HG02642 (cell line): ENCODE measurements around the gene HIF1A.

Experiments
- ATAC-seq: cut with Tn5 transposase; IDR thresholded peaks from one replicate; pipeline ENCODE4 v1.9.1; 2021; ENCODE audit warnings: mild to moderate bottlenecking; ENCODE audit not compliant: unreplicated experiment, poor library complexity

The HIF1A gene

DNA sequence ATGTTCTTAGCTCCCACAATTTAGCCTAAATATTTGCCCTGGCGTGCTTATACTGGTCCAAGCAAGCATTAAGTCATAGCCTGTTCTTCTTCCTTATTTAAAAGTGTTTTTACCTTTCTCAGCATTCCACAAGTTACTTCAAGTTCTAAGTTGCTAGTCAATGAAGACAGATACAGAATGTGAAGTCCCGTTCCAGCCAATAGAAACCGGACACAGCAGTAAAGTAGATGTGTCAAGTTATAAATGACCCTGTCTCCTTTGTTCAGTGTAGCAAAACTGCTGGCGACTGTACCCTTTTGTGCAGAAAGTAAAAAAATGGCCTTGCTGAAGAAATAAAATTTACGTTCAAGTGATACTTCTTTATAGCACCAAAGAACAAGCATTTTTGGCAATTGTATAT is 70.8 kb downstream of the HIF1A start:
- ATAC-seq: no peak

DNA sequence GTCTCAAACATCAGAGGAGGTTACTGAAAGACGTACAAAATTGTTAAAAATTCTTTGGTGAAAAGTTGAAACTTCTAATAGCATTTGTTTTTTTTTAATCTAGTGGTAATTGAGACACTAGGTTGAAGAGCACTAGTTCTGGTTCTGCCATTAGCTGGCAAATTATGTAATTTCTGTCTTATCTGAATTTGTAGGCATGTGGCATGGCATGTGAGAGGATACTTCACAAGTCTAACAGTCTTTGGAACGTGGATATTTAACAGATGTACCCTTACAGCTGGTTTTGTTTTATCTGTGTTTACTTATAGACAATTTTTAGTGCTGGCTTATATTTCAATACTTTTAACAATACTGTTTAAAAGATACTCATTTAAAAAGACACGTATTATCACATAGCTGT is 72.9 kb downstream of the HIF1A start:
- no peak for ATAC-seq

DNA sequence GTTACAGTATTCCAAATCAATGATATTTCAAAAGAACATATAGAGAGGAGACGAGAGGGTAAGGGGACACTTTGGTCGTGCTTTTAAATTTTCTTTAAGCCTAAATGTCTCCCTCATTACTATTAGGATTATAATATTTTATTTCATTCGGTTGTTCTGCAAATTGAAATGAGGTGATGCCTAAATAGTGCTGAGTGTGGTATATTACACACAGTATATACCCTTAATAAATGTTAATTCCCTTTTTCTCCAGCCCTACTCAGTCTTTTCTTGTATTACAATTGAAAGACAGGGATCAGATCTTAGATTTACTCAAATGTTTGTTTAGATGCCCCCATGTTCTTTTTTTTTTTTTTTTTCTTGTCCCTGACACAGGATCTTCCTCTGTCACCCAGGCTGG is 74.6 kb downstream of the HIF1A start:
- no peak for ATAC-seq

DNA sequence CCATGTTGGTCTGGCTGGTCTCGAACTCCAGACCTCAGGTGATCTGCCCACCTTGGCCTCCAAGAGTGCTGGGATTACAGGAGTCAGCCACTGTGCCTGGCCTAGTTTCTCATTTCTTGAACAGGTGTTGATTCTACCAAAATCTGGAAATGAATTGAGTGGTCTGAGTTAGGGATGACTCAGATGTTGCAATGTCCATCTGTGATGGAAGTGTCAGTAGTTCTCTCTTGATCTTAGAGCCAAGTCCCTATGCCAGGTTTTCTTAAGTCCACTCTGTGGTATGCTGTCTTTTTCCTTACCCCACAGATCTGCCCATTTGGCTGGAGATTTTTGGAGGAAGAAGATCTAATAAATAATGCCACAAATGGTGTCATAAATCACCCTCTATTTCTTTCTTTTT is 79.5 kb downstream of the HIF1A start:
- no peak for ATAC-seq

DNA sequence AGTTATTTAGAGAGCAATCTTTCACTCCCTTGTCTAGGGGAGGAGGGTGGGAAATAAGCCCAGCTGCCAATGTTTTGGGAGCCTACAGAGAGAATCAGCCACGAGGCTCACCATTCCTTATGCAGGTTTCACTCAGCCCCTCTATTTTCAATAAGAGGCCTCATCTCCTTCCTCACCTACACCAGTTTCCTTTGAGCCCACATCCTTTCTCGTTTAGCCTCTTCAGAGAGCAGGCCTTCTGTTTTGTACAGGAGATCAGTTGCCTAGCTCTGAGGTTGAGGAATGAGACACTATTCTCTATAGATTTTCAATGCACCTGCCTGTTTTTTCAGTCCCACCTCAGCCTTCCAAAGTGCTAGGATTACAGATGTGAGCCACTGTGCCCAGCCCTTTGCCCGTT is 84.8 kb downstream of the HIF1A start:
- no peak for ATAC-seq

DNA sequence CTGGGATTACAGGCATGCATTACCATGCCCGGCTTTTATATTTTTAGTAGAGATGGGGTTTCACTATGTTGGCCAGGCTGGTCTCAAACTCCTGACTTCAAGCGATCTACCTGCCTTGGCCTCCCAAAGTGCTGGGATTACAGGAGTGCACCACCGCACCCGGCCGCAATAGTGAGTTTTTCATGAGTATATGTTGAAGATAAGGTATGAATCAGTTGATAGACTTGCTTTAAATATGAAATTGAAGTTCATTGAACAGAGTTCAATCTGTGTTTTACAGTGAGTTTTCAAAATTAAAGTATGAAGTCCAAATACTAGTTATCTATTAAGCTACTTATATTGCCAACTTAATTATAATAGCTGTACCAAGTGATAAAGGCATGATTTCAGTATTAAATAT is 102.0 kb downstream of the HIF1A start:
- ATAC-seq: no peak
